Measurements from ENCODE around the gene TNS3. TPM values are rescaled to one million over a fixed set of nuclear protein-coding genes. Genes with fewer than 3 reads are reported as not detected.
A peak's percentile ranks its signal among the peaks of the same experiment; 100 is the strongest.

Gene TNS3
- total and polyA plus RNA-seq, 2 of the 13 experiments (the other 11 are each of a cell fraction or from before 2014, with no cell fraction given) = 52.9 to 55.7 TPM

DNA sequence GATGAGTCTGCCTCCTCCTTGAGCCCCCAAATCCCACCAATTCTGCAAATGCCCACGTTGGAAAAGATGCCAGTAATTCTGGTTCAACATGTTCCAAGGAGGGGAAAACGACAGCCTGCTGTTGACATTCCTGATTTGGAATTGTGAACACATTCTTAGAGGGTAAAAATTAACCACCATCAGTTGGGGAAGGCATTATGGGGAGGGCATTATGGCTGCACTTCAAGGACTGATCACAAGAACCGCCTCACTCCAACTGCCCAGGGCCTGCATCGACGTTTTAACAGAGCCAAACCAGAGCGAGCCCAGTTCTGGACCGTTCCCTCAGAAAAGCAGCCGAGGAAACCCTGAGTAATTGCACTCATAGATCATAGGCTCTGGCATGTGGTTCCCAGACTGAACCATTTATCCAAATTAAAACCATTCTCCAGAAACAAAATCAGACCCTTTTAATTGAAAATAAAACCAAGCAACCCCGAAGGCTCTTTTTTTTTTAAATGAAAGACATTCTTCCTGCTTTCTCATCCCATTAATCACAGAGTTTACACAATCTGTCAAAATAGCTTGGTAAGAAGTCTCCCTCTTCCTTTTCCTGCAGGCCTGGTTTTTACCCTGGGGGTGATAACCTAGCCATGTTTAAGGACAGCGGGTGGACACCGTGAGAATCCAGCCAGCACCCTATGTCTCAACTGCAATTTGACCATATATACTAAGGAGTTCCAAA lies 8.0 kb downstream of the TNS3 start:
- intact Hi-C loops (cut with micrococcal nuclease; ENCODE audit: unreplicated experiment) (loop anchor here (5.0 kb wide), 1 partner anchor 158 kb away; no protein-coding TSS in a partner anchor), in situ Hi-C loops (cut with HindIII; ENCODE audit: extremely low pct_ligation_motif_present, low pct_unique_long_range_greater_than_20kb) (no loop called here)
- no peaks in the 10 kb centered on the region for H3K27me3 ChIP-seq (ENCODE audit: control insufficient read depth in 1 of 2, insufficient read depth in 2 of 2, low read length in 2 of 2)
- H3K9ac ChIP-seq (ENCODE audit: insufficient read depth, low read depth, low read length) = peak overlapping the region; percentile 51
- H3K4me2 ChIP-seq (ENCODE audit: low read depth, low read length) = peak overlapping the region; percentile 83
- WGBS (ENCODE audit: low lambda C conversion rate) = 12% methylated on average over 11 of the region's 11 CpGs
- ChIA-PET CTCF (ENCODE audit: low intra/inter-chr PET ratio, low total read pairs) (no interaction called here), POLR2A (interaction anchor here (1.3 to 2.7 kb wide), 4 partner anchors 37 to 213 kb away, joined by 4 to 25 read pairs (median 8); no protein-coding TSS in a partner anchor)
- peak; percentile 88 for FAIRE-seq
- H3K79me2 ChIP-seq (ENCODE audit: insufficient read depth, low read length) = peaks cover 78% of the 10 kb centered on the region
- peak overlapping the region in 2 of 3 experiments; percentile 6 to 65; a peak in 3 of 6 replicates for H3K4me3 ChIP-seq (replicated peaks in 1 of 3; ENCODE audit: insufficient read depth in 1 of 3, low read depth in 2 of 3, low read length in 3 of 3)
- H3K4me1 ChIP-seq (ENCODE audit: insufficient read depth, low read length) = peaks cover 89% of the 10 kb centered on the region
- BruUV-seq (replicated peaks) = no TSS peak
- H4K20me1 ChIP-seq (ENCODE audit: insufficient read depth, low read length) = peaks cover 13% of the 10 kb centered on the region
- no peaks in the 10 kb centered on the region for H3K9me3 ChIP-seq (ENCODE audit: low read length)
- peak; percentile 82 for DNase-seq (ENCODE audit: low spot score)
- no peak overlapping the region for H2AFZ ChIP-seq (ENCODE audit: low read length)
- peak overlapping the region; percentile 80 for H3K27ac ChIP-seq (ENCODE audit: extremely low read length, insufficient read depth, low read length)
- peak; percentile 37 for ATAC-seq
- peaks cover 0 to 13% of the 10 kb centered on the region in 2 experiments; a peak in 3 of 5 replicates for H3K36me3 ChIP-seq (replicated peaks in 1 of 2; ENCODE audit: control insufficient read depth in 1 of 2, insufficient read depth in 2 of 2, low read length in 2 of 2)
- TF ChIP-seq ZNF160 (CRISPR knock-in tag; IDR thresholded peaks at IDR 0.05) (no peak), PRPF4 (IDR thresholded peaks at IDR 0.05; ENCODE audit: low read depth, low read length, poor library complexity, severe bottlenecking) (no peak), ZNF773 (CRISPR knock-in tag; IDR thresholded peaks at IDR 0.05; ENCODE audit: borderline replicate concordance) (no peak), U2AF1 (optimal IDR thresholded peaks at IDR 0.05; ENCODE audit: low read depth, low read length) (no peak), ZNF33A (CRISPR knock-in tag; IDR thresholded peaks at IDR 0.05; ENCODE audit: borderline replicate concordance) (no peak), ZC3H4 (CRISPR knock-in tag; IDR thresholded peaks at IDR 0.05; ENCODE audit: borderline replicate concordance) (no peak), KLF15 (CRISPR knock-in tag; IDR thresholded peaks at IDR 0.05; ENCODE audit: borderline replicate concordance) (no peak), ZBTB8A (CRISPR knock-in tag; IDR thresholded peaks at IDR 0.05; ENCODE audit: borderline replicate concordance, low read depth) (no peak), ZNF556 (CRISPR knock-in tag; IDR thresholded peaks at IDR 0.05; ENCODE audit: borderline replicate concordance) (no peak), IKZF1 (IDR thresholded peaks at IDR 0.05) (no peak), ERF (CRISPR knock-in tag; IDR thresholded peaks at IDR 0.05) (no peak), ZFP36L2 (CRISPR knock-in tag; IDR thresholded peaks at IDR 0.05) (no peak), GFI1 (CRISPR knock-in tag; IDR thresholded peaks at IDR 0.05; ENCODE audit: borderline replicate concordance) (no peak), FOXO1 (CRISPR knock-in tag; IDR thresholded peaks at IDR 0.05) (peak; percentile 57; the same call in 1 of the 2 replicates), NR2F6 (IDR thresholded peaks at IDR 0.05) (peak; percentile 32; the same call in 1 of the 2 replicates), NR2F6 (CRISPR knock-in tag; IDR thresholded peaks at IDR 0.05) (peak; percentile 59)
- TF ChIP-seq, protein P1, sequence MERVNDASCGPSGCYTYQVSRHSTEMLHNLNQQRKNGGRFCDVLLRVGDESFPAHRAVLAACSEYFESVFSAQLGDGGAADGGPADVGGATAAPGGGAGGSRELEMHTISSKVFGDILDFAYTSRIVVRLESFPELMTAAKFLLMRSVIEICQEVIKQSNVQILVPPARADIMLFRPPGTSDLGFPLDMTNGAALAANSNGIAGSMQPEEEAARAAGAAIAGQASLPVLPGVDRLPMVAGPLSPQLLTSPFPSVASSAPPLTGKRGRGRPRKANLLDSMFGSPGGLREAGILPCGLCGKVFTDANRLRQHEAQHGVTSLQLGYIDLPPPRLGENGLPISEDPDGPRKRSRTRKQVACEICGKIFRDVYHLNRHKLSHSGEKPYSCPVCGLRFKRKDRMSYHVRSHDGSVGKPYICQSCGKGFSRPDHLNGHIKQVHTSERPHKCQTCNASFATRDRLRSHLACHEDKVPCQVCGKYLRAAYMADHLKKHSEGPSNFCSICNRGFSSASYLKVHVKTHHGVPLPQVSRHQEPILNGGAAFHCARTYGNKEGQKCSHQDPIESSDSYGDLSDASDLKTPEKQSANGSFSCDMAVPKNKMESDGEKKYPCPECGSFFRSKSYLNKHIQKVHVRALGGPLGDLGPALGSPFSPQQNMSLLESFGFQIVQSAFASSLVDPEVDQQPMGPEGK (CRISPR knock-in tag; IDR thresholded peaks at IDR 0.05) = peak; percentile 86
- TF ChIP-seq, protein P2, sequence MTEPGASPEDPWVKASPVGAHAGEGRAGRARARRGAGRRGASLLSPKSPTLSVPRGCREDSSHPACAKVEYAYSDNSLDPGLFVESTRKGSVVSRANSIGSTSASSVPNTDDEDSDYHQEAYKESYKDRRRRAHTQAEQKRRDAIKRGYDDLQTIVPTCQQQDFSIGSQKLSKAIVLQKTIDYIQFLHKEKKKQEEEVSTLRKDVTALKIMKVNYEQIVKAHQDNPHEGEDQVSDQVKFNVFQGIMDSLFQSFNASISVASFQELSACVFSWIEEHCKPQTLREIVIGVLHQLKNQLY (CRISPR knock-in tag; IDR thresholded peaks at IDR 0.05) = peak; percentile 53; the same call in 1 of the 2 replicates
- TF ChIP-seq, protein P3, sequence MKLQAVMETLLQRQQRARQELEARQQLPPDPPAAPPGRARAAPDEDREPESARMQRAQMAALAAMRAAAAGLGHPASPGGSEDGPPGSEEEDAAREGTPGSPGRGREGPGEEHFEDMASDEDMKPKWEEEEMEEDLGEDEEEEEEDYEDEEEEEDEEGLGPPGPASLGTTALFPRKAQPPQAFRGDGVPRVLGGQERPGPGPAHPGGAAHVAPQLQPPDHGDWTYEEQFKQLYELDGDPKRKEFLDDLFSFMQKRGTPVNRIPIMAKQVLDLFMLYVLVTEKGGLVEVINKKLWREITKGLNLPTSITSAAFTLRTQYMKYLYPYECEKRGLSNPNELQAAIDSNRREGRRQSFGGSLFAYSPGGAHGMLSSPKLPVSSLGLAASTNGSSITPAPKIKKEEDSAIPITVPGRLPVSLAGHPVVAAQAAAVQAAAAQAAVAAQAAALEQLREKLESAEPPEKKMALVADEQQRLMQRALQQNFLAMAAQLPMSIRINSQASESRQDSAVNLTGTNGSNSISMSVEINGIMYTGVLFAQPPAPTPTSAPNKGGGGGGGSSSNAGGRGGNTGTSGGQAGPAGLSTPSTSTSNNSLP (IDR thresholded peaks at IDR 0.05; ENCODE audit: low read depth, low read length) = 0 out of 2 replicates have a peak, but pooled peaks have one; percentile 24
- TF ChIP-seq, protein P4, sequence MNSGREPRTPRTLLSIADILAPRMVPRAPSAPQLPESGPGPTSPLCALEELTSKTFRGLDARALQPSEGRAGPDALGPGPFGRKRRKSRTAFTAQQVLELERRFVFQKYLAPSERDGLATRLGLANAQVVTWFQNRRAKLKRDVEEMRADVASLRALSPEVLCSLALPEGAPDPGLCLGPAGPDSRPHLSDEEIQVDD (CRISPR knock-in tag; IDR thresholded peaks at IDR 0.05; ENCODE audit: borderline replicate concordance) = no peak

Data from HepG2 (cell line).